GM20000 (cell line): ENCODE measurements around the gene ZNF500.

ENCODE experiments used
- DNase-seq: peaks from one replicate; pipeline ENCODE4 v3.0.0; 2012; ENCODE audit warnings: low spot score
- TF ChIP-seq, protein P1 (sequence below): IDR thresholded peaks from 2 replicates; pipeline ENCODE4 v1.5.1; 2012; ENCODE audit warnings: mild to moderate bottlenecking, control low read depth; ENCODE audit errors: extremely low read depth, missing control alignments

ZNF500 gene

DNA sequence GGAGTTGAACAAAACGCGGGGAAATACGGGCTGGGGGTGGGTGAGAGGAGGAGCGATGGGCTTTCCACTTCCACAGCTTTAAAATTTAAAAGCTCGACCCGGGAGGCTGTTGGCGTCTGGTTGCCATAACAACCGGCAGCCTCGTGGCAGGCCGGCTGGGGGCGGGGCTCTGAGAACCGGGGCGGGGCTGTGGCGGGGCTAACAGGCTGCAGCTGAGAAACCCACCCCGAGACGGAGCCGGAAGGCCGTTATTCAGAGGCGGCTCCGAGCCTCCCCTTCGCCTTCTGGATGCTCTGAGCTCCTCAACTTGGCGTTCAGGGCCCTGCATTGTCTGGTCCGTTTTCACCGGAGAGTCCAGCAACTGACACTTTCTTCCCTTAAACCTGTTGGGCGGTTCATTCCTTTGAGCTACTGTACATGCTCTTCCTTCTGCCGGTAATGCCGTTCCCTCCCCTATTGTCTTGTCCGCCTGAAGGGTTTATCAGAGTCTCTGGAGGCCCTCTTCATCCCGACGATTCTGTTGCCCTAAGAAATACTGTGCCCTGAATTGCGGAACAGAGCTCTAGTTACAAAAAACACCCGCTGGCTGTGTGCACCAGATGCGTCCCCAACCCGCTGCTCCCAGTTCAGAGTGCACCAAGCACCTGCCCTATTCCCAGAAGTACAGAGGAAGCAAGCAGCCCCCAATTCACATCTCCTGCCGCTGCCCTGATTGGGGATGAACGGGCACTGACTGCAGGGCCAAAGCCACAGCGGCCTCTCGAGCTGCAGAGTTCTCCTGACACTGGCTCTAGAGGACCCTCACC lies 32.0 kb downstream of the ZNF500 start:
- DNase-seq = peak; percentile 96
- TF ChIP-seq, protein P1, sequence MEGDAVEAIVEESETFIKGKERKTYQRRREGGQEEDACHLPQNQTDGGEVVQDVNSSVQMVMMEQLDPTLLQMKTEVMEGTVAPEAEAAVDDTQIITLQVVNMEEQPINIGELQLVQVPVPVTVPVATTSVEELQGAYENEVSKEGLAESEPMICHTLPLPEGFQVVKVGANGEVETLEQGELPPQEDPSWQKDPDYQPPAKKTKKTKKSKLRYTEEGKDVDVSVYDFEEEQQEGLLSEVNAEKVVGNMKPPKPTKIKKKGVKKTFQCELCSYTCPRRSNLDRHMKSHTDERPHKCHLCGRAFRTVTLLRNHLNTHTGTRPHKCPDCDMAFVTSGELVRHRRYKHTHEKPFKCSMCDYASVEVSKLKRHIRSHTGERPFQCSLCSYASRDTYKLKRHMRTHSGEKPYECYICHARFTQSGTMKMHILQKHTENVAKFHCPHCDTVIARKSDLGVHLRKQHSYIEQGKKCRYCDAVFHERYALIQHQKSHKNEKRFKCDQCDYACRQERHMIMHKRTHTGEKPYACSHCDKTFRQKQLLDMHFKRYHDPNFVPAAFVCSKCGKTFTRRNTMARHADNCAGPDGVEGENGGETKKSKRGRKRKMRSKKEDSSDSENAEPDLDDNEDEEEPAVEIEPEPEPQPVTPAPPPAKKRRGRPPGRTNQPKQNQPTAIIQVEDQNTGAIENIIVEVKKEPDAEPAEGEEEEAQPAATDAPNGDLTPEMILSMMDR = no peak

DNA sequence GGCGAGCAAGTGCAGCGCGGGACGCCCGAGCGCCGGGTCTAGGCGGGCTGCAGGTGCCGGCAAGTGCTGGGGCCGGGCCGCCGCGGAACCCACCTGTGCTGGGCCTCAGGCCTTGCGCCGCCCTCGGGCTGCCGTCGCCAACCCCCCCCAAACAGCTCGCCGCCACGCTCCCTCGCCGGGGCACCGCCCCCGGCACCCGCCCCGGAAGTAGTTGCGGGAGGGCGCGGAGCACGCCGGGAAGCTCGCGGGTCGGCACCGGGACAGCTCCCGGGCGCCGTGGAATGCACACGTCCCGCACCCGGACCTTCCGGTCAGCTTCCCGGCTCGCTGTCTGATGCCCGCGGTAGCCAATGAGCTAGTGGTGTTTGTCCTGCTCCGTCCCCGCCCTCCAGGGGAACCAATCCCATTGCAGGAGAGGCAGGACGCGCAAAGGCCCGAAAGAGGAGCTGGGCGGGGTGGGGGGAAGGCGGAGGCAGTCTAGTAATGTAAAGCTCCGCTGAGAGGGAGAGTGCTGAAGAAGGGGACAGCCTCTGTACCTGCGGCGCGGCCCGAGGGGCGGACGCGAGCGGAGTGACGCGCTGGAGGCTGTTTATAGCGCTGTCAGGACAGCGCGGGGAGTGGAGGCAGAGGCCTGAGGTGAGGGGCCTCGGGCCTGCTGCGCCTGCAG lies 32.8 kb downstream of the ZNF500 start, which contains the start of the genes ANKS3 and DNAAF8:
TSS of gene ANKS3 (minus strand) at position 209 of the 667 bp plus-strand sequence. CDS start 4,122 bp downstream, outside the sequence.
TSS of gene DNAAF8 (plus strand) at position 475 of the 667 bp plus-strand sequence. CDS start 1,978 bp downstream, outside the sequence.
- TF ChIP-seq, protein P1 = no peak
- DNase-seq = peak; percentile 93

DNA sequence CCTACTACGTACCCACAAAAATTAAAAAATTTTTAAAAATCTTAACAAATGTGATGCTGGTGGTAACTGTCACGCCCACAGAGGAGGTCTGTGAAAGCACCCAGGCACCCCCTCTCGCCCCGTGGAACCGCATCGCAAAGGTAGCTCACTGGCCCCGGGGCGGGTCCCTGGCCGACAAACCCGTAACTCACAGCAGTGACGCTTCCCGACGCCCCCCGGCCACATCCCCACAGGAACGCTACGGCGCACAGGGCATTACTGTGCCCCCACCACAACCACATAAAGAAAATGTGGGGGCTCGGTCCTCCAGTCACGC lies 33.3 kb downstream of the ZNF500 start:
- TF ChIP-seq, protein P1 = no peak

DNA sequence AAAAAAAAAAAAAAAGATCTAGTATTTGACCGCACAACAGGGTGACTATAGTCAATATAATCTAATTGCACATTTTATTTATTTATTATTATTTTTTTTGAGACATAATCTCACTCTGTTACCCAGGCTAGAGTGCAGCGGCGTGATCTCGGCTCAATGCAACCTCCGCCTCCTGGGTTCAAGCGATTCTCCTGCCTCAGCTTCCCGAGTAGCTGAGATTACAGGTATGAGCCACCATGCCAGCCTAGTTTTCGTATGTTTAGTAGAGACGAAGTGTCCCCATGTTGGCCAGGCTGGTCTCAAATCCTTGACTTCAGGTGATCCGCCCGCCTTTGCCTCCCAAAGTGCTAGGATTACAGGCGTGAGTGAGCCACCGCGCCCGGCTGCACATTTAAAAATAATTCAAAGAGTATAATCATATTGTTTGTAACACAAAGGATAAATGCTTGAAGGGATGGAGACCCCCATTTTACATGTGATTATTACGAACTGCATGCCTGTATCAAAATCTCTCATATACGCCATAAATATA lies 33.7 kb downstream of the ZNF500 start:
- TF ChIP-seq, protein P1 = no peak
- no peak for DNase-seq

More for the DNA sequence above, 33.3 kb downstream of the ZNF500 start:
- no peak for DNase-seq

DNA sequence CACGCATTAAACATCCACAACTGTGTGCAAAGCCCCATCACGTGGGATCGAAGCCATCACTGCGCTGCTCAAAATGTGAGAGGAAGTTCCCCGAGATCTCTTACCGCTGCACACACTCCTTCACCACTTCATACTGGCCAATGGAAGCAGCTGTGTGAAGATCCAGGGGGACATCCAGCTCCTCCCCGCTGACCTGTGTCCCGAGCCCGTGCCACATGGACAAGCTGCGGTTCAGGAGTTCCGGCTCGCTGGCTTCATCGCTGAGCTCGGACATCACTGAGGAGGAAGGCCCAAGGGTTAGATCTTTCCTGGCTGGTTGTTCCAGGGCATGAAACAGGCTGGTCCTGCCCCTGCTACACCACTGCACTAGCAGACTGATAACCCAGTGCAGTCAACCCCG lies 37.1 kb downstream of the ZNF500 start:
- no peak for DNase-seq
- TF ChIP-seq, protein P1 = no peak

DNA sequence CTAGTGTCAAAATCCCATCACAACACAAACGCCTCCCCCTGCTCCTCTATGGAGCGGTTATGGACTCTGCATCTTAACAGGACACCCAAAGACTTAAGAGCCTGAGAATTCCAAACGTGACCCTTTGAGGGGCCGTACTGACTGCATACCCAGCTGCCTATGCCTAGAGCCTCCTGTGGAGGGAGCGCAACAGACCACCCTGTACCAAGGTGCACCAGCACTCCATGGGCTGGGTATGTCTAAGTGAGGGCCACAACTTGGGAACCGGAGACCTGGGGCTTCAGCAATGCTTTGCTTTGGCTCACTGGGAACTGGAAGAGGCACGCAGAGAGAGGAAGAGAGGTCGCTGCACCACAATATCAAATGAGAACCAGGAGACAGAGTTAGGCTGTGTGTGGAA lies 38.3 kb downstream of the ZNF500 start:
- TF ChIP-seq, protein P1 = no peak
- DNase-seq = no peak

DNA sequence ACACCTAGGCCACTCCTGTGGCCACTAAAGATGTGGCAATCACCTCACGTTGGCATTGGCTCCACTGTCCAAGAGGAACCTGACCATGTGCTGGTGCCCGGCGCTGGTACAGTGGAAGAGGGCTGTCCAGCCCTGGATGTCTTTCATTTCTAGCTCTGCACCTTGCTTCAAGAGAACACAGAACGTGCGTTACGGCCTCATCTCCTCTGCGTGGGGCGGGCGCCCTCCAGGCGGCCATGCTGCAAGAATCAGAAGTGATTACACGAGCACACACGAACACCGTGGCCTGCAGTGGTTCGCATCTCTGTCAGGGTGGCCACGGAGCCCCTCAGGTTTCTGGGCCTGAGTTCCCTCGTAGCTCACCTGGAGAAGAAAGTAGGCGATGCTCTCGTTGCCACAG lies 40.3 kb downstream of the ZNF500 start:
- no peak for DNase-seq
- TF ChIP-seq, protein P1 = no peak
